ENCODE results near the gene THPO. TPM values are rescaled to one million over a fixed set of nuclear protein-coding genes. Genes with fewer than 3 reads are reported as not detected.

The THPO gene
- polyA plus RNA-seq, 1 donor (not counting 4 experiments of a cell fraction or from before 2014, with no cell fraction given), result not detected

- no peak for FAIRE-seq
- Histone ChIP-seq H3K4me2 (ENCODE audit: control insufficient read depth, extremely low read depth, insufficient read depth, low read depth, low read length) (no peak overlapping the region), H3K36me3 (ENCODE audit: control insufficient read depth in 2 of 2, extremely low read depth in 1 of 2, insufficient read depth in 2 of 2, low read length in 2 of 2) (peaks cover 6 to 9% of the 10 kb centered on the region in 2 experiments), H2AFZ (ENCODE audit: control insufficient read depth, low read length) (no peak overlapping the region), H4K20me1 (ENCODE audit: control insufficient read depth, extremely low read depth, insufficient read depth, low read length) (no peaks in the 10 kb centered on the region), H3K9me1 (ENCODE audit: control insufficient read depth, extremely low read depth, insufficient read depth, low read length) (no peaks in the 10 kb centered on the region), H3K4me3 (ENCODE audit: control insufficient read depth in 2 of 3, extremely low read depth in 1 of 3, insufficient read depth in 2 of 3, low read depth in 1 of 3, low read length in 3 of 3) (no peak overlapping the region), H3K4me1 (ENCODE audit: control insufficient read depth, extremely low read depth, insufficient read depth, low read length) (peaks cover 3% of the 10 kb centered on the region), H3K9me3 (ENCODE audit: control insufficient read depth, low read depth, low read length) (no peaks in the 10 kb centered on the region), H3K9ac (ENCODE audit: control insufficient read depth, extremely low read depth, insufficient read depth, low read length) (no peak overlapping the region), H3K79me2 (ENCODE audit: control insufficient read depth, insufficient read depth, low read length) (no peaks in the 10 kb centered on the region), H3K27ac (ENCODE audit: control insufficient read depth, insufficient read depth, low read length) (no peak overlapping the region), H3K27me3 (ENCODE audit: control insufficient read depth, extremely low read depth, insufficient read depth, low read length) (peaks cover 38% of the 10 kb centered on the region)
- dilution Hi-C loops (cut with MboI; ENCODE audit: extremely low pct_ligation_motif_present, low sequenced_read_pairs), result no loop called here
- no peak for DNase-seq (ENCODE audit: low read depth, low spot score)
- TF ChIP-seq CTCF (optimal IDR thresholded peaks at IDR 0.05 in 1 of 3, IDR thresholded peaks at IDR 0.05 in 1 of 3, conservative IDR thresholded peaks at IDR 0.05 in 1 of 3; ENCODE audit: extremely low read depth in 1 of 3, insufficient read depth in 2 of 3, low read length in 3 of 3) (no peak), EZH2 (IDR thresholded peaks at IDR 0.05; ENCODE audit: low read length) (no peak)
These were observed 4.6 kb downstream of the THPO start for GRCh38 chr3:184373422-184373821.

GRCh38 chr3:184372911-184373310, 5.1 kb downstream of the THPO start:
- TF ChIP-seq EZH2 (IDR thresholded peaks at IDR 0.05; ENCODE audit: low read length) (no peak), CTCF (optimal IDR thresholded peaks at IDR 0.05 in 1 of 3, IDR thresholded peaks at IDR 0.05 in 1 of 3, conservative IDR thresholded peaks at IDR 0.05 in 1 of 3; ENCODE audit: extremely low read depth in 1 of 3, insufficient read depth in 2 of 3, low read length in 3 of 3) (no peak)
- no peak overlapping the region for H3K27ac ChIP-seq (ENCODE audit: control insufficient read depth, insufficient read depth, low read length)
- no peak overlapping the region for H3K4me3 ChIP-seq (ENCODE audit: control insufficient read depth in 2 of 3, extremely low read depth in 1 of 3, insufficient read depth in 2 of 3, low read depth in 1 of 3, low read length in 3 of 3)
- H3K9me3 ChIP-seq (ENCODE audit: control insufficient read depth, low read depth, low read length), result no peaks in the 10 kb centered on the region
- H3K27me3 ChIP-seq (ENCODE audit: control insufficient read depth, extremely low read depth, insufficient read depth, low read length), result peaks cover 33% of the 10 kb centered on the region
- DNase-seq (ENCODE audit: low read depth, low spot score), result no peak
- no peaks in the 10 kb centered on the region for H3K9me1 ChIP-seq (ENCODE audit: control insufficient read depth, extremely low read depth, insufficient read depth, low read length)
- H2AFZ ChIP-seq (ENCODE audit: control insufficient read depth, low read length), result no peak overlapping the region
- no peaks in the 10 kb centered on the region for H4K20me1 ChIP-seq (ENCODE audit: control insufficient read depth, extremely low read depth, insufficient read depth, low read length)
- H3K36me3 ChIP-seq (ENCODE audit: control insufficient read depth in 2 of 2, extremely low read depth in 1 of 2, insufficient read depth in 2 of 2, low read length in 2 of 2), result peaks cover 9 to 12% of the 10 kb centered on the region in 2 experiments
- no peaks in the 10 kb centered on the region for H3K79me2 ChIP-seq (ENCODE audit: control insufficient read depth, insufficient read depth, low read length)
- H3K4me1 ChIP-seq (ENCODE audit: control insufficient read depth, extremely low read depth, insufficient read depth, low read length), result peaks cover 3% of the 10 kb centered on the region
- dilution Hi-C loops (cut with MboI; ENCODE audit: extremely low pct_ligation_motif_present, low sequenced_read_pairs), result no loop called here
- no peak for FAIRE-seq
- no peak overlapping the region for H3K4me2 ChIP-seq (ENCODE audit: control insufficient read depth, extremely low read depth, insufficient read depth, low read depth, low read length)
- no peak overlapping the region for H3K9ac ChIP-seq (ENCODE audit: control insufficient read depth, extremely low read depth, insufficient read depth, low read length)
